SU-DHL-6 (cell line): Measurements from ENCODE around the gene RECQL5.

Experiments used
- H2AFZ ChIP-seq: fragments of 200-600 bp; sonication (generic); 2 replicates; pipeline ENCODE4 v1.6.1; 2014; ENCODE audit warnings: low read depth, mild to moderate bottlenecking, moderate library complexity, mixed read lengths, antibody characterized with exemption, low read length; ENCODE audit not compliant: severe bottlenecking
- H3F3A ChIP-seq: fragments of 200-600 bp; shearing (Covaris generic); 2 replicates; pipeline ENCODE4 v1.6.0; 2016; ENCODE audit warnings: antibody characterized with exemption, mild to moderate bottlenecking; ENCODE audit not compliant: insufficient read depth
- H3K27ac ChIP-seq: fragments of 200-600 bp; sonication (generic); 2 replicates; pipeline ENCODE4 v1.5.1; 2016; ENCODE audit warnings: low read depth, mild to moderate bottlenecking, low read length, moderate library complexity, mixed read lengths
- H3K27me3 ChIP-seq: fragments of 200-600 bp; sonication (generic), shearing (Covaris generic); 2 replicates; pipeline ENCODE4 v1.6.0; 2014; ENCODE audit warnings: mild to moderate bottlenecking, low read length
- H3K36me3 ChIP-seq: fragments of 200-600 bp; sonication (generic); 2 replicates; pipeline ENCODE4 v1.6.1; 2014; ENCODE audit warnings: mild to moderate bottlenecking, low read length, mixed read lengths
- H3K4me2 ChIP-seq: fragments of 300-600, 200-600 bp; shearing (Covaris generic), sonication (generic); 2 replicates; pipeline ENCODE4 v1.6.0; 2014; ENCODE audit warnings: low read length, low read depth, mild to moderate bottlenecking; ENCODE audit not compliant: poor library complexity, severe bottlenecking
- H3K4me3 ChIP-seq: fragments of 200-600 bp; sonication (generic); 2 replicates; pipeline ENCODE4 v1.5.1; 2014; ENCODE audit warnings: antibody characterized with exemption, low read length, mild to moderate bottlenecking, mixed read lengths; ENCODE audit not compliant: insufficient read depth, poor library complexity, severe bottlenecking
- H3K79me2 ChIP-seq: fragments of 200-600 bp; sonication (generic); 2 replicates; pipeline ENCODE4 v1.6.1; 2014; ENCODE audit warnings: mild to moderate bottlenecking, low read length, moderate library complexity; ENCODE audit not compliant: insufficient read depth
- H3K9ac ChIP-seq: fragments of 200-600 bp; sonication (generic); 2 replicates; pipeline ENCODE4 v1.7.0; 2014; ENCODE audit warnings: mild to moderate bottlenecking, low read length
- H3K9me2 ChIP-seq: fragments of 200-600 bp; sonication (generic); replicated peaks from 2 replicates; pipeline ENCODE4 v1.6.1; 2014; ENCODE audit warnings: low read length; ENCODE audit not compliant: insufficient read depth
- H3K9me3 ChIP-seq: fragments of 200-600 bp; sonication (generic); 2 replicates; pipeline ENCODE4 v1.6.1; 2014; ENCODE audit warnings: low read length, mixed read lengths; ENCODE audit not compliant: insufficient read depth
- H4K20me1 ChIP-seq: fragments of 200-600 bp; sonication (generic); 2 replicates; pipeline ENCODE4 v1.6.1; 2014; ENCODE audit warnings: low read depth, mild to moderate bottlenecking, antibody characterized with exemption, low read length, moderate library complexity, mixed read lengths
- CTCF ChIP-seq: fragments of 200-600 bp; sonication (generic); IDR thresholded peaks from one replicate; pipeline ENCODE4 v1.5.1; 2017; ENCODE audit warnings: antibody characterized with exemption, mild to moderate bottlenecking, low read length, moderate library complexity; ENCODE audit not compliant: insufficient read depth, poor library complexity, severe bottlenecking
- EZH2phosphoT487 ChIP-seq: fragments of 200-600 bp; sonication (generic), shearing (Covaris generic); conservative IDR thresholded peaks from 2 replicates; pipeline ENCODE4 v1.6.1; 2018; ENCODE audit warnings: mild to moderate bottlenecking, antibody characterized with exemption, low read length, moderate library complexity, mixed read lengths

RECQL5 gene

GRCh38 chr17:75604034-75604695 is 62.8 kb downstream of the RECQL5 start:
- no peaks in the 10 kb centered on the region for H3K9me2 ChIP-seq
- no peaks in the 10 kb centered on the region for H3K36me3 ChIP-seq
- H3K4me3 ChIP-seq, result no peak overlapping the region
- no peak overlapping the region for H3K4me2 ChIP-seq
- H3K79me2 ChIP-seq, result no peaks in the 10 kb centered on the region
- no peaks in the 10 kb centered on the region for H3K27me3 ChIP-seq
- no peak overlapping the region for H2AFZ ChIP-seq
- H3K9ac ChIP-seq, result no peak overlapping the region
- TF ChIP-seq CTCF (no peak), EZH2phosphoT487 (no peak)
- H4K20me1 ChIP-seq, result no peaks in the 10 kb centered on the region
- no peaks in the 10 kb centered on the region for H3F3A ChIP-seq
- no peak overlapping the region for H3K27ac ChIP-seq
- H3K9me3 ChIP-seq, result no peaks in the 10 kb centered on the region

GRCh38 chr17:75603123-75603522 is 63.8 kb downstream of the RECQL5 start:
- H3K9me3 ChIP-seq, result no peaks in the 10 kb centered on the region
- no peaks in the 10 kb centered on the region for H3K79me2 ChIP-seq
- H3K36me3 ChIP-seq, result no peaks in the 10 kb centered on the region
- H2AFZ ChIP-seq, result no peak overlapping the region
- H3F3A ChIP-seq, result no peaks in the 10 kb centered on the region
- no peak for TF ChIP-seq CTCF
- TF ChIP-seq EZH2phosphoT487, result no peak
- no peak overlapping the region for H3K9ac ChIP-seq
- H4K20me1 ChIP-seq, result no peaks in the 10 kb centered on the region
- H3K27ac ChIP-seq, result no peak overlapping the region
- no peak overlapping the region for H3K4me3 ChIP-seq
- no peak overlapping the region for H3K4me2 ChIP-seq
- H3K9me2 ChIP-seq, result no peaks in the 10 kb centered on the region
- H3K27me3 ChIP-seq, result no peaks in the 10 kb centered on the region

GRCh38 chr17:75602644-75603043 is 64.3 kb downstream of the RECQL5 start:
- Histone ChIP-seq H3K9ac (no peak overlapping the region), H2AFZ (no peak overlapping the region)

More at GRCh38 chr17:75602644-75603043, 64.3 kb downstream of the RECQL5 start:
- no peaks in the 10 kb centered on the region for H3K27me3 ChIP-seq
- H3F3A ChIP-seq, result no peaks in the 10 kb centered on the region
- no peak for TF ChIP-seq EZH2phosphoT487
- no peak for TF ChIP-seq CTCF
- no peak overlapping the region for H3K27ac ChIP-seq
- H3K4me2 ChIP-seq, result no peak overlapping the region
- no peaks in the 10 kb centered on the region for H3K79me2 ChIP-seq
- no peaks in the 10 kb centered on the region for H4K20me1 ChIP-seq
- H3K36me3 ChIP-seq, result no peaks in the 10 kb centered on the region
- no peaks in the 10 kb centered on the region for H3K9me3 ChIP-seq
- no peak overlapping the region for H3K4me3 ChIP-seq
- no peaks in the 10 kb centered on the region for H3K9me2 ChIP-seq
